SKM-1 (cell line): Measurements from ENCODE around the gene SENP3.

Experiments used
- DNase-seq: peaks from one replicate; lab custom pipeline; 2025; ENCODE audit not compliant: unreplicated experiment; lab: John Stamatoyannopoulos, UW

SENP3 gene

DNA sequence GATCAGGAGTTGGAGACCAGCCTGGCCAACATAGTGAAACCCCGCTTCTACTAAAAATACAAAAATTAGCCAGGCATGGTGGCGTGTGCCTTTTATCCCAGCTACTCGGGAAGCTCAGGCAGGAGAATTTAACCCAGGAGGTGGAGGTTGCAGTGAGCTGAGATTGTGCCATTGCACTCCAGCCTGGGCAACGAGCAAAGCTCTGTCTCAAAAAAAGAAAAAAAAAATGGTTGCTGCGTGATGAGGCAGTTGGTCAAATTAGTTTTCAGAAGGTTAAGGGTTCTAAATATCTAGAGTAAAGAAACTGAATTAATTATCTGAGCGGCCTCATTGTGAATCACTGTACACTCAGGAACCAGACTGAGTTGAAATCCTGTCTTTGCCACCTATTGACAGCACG, 14.2 kb downstream of the SENP3 start:
- no peak for DNase-seq

DNA sequence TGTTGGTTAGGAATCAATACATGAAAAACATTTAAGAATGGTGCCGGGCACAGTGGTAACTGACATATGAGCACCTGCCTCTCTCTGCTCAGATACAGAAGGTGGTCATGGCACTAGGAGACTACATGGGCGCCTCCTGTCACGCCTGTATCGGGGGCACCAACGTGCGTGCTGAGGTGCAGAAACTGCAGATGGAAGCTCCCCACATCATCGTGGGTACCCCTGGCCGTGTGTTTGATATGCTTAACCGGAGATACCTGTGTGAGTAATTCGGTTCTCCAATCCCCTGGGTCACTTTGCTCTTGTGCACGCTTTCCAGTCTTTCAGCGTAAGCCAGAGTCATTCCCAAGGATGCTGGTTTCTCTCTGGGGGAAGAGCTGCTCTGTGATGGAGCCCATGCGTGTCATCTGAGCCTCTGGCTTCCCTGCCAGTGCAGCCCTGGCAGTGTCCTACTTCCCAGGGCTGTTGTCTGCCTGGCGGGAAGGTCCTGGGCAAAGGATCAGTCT, 14.8 kb downstream of the SENP3 start:
- no peak for DNase-seq

DNA sequence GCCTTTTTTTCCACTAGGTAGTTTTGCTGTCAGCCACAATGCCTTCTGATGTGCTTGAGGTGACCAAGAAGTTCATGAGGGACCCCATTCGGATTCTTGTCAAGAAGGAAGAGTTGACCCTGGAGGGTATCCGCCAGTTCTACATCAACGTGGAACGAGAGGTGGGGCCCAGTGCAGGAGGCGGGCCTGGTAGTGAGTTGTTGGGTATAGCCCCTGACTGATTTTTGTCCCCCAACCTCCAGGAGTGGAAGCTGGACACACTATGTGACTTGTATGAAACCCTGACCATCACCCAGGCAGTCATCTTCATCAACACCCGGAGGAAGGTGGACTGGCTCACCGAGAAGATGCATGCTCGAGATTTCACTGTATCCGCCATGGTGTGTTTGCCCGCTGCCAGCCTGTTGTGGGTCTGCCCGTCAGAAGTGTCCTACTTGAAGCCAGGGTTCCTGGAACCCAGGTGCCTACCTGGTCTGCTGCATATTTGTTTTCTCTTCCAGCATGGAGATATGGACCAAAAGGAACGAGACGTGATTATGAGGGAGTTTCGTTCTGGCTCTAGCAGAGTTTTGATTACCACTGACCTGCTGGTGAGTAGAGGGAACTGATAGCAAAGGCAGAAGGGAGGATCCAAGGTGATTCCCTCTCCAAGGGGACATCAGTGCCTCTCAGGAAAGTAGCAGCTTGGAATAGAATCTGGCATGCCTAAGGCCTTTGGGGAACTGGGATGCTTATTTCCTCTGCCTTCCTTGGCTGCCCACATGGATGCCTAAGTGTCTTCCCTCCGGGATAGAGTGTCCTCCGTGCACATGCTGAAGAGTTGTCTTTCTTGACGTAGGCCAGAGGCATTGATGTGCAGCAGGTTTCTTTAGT, 15.8 kb downstream of the SENP3 start:
- no peak for DNase-seq

DNA sequence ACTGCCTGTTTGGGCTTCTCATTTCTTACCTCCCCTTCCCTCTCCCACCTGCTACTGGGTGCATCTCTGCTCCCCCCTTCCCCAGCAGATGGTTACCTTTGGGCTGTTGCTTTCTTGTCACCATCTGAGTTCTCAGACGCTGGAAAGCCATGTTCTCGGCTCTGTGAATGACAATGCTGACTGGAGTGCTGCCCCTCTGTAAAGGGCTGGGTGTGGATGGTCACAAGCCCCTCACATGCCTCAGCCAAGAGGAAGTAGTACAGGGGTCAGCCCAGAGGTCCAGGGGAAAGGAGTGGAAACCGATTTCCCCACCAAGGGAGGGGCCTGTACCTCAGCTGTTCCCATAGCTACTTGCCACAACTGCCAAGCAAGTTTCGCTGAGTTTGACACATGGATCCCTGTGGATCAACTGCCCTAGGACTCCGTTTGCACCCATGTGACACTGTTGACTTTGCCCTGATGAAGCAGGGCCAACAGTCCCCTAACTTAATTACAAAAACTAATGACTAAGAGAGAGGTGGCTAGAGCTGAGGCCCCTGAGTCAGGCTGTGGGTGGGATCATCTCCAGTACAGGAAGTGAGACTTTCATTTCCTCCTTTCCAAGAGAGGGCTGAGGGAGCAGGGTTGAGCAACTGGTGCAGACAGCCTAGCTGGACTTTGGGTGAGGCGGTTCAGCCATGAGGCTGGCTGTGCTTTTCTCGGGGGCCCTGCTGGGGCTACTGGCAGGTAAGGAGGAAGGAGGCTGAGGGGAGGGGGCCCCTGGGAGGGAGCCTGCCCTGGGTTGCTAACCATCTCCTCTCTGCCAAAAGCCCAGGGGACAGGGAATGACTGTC, 17.5 kb downstream of the SENP3 start, which contains the start of gene CD68:
Gene CD68 (plus strand): TSS at position 638 of the 833 bp plus-strand sequence. CDS start 40 bp downstream, at position 678.
- DNase-seq: peak; percentile 71

DNA sequence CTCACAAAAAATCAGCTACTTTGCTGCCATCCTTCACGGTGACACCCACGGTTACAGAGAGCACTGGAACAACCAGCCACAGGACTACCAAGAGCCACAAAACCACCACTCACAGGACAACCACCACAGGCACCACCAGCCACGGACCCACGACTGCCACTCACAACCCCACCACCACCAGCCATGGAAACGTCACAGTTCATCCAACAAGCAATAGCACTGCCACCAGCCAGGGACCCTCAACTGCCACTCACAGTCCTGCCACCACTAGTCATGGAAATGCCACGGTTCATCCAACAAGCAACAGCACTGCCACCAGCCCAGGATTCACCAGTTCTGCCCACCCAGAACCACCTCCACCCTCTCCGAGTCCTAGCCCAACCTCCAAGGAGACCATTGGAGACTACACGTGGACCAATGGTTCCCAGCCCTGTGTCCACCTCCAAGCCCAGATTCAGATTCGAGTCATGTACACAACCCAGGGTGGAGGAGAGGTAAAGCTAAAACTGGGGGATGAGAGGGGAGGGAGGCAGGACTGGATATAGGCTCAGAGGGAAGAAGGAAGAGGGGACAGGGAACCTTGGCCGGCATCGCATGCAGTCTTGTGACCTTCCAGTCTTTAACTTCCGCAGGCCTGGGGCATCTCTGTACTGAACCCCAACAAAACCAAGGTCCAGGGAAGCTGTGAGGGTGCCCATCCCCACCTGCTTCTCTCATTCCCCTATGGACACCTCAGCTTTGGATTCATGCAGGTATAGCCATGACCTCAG, 18.3 kb downstream of the SENP3 start:
- no peak for DNase-seq

DNA sequence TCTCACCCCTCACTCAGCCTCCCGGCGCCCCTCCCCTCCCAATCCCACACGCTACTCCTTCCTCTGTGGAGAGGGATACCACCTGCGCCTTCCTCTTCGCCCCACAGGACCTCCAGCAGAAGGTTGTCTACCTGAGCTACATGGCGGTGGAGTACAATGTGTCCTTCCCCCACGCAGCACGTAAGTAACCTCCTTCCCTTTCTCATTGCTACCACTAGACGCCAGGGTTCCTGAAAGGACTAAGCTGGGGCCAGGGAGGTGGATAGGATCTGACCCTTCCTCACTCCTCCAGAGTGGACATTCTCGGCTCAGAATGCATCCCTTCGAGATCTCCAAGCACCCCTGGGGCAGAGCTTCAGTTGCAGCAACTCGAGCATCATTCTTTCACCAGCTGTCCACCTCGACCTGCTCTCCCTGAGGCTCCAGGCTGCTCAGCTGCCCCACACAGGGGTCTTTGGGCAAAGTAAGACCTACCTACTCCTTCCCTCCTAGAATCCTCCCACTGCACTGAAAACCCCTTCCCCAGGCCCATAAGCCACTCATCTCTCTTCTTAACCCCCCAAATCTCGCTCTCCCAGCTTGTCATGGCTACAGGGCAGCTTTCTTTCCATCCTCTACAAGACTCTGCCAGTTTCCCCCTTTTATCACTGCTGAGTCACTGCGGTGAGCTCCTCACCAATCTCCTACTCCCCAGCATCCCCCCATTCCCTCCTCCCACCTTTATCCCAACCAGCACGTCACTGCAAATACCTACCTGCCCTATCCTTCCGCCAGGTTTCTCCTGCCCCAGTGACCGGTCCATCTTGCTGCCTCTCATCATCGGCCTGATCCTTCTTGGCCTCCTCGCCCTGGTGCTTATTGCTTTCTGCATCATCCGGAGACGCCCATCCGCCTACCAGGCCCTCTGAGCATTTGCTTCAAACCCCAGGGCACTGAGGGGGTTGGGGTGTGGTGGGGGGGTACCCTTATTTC, 19.2 kb downstream of the SENP3 start:
- no peak for DNase-seq

DNA sequence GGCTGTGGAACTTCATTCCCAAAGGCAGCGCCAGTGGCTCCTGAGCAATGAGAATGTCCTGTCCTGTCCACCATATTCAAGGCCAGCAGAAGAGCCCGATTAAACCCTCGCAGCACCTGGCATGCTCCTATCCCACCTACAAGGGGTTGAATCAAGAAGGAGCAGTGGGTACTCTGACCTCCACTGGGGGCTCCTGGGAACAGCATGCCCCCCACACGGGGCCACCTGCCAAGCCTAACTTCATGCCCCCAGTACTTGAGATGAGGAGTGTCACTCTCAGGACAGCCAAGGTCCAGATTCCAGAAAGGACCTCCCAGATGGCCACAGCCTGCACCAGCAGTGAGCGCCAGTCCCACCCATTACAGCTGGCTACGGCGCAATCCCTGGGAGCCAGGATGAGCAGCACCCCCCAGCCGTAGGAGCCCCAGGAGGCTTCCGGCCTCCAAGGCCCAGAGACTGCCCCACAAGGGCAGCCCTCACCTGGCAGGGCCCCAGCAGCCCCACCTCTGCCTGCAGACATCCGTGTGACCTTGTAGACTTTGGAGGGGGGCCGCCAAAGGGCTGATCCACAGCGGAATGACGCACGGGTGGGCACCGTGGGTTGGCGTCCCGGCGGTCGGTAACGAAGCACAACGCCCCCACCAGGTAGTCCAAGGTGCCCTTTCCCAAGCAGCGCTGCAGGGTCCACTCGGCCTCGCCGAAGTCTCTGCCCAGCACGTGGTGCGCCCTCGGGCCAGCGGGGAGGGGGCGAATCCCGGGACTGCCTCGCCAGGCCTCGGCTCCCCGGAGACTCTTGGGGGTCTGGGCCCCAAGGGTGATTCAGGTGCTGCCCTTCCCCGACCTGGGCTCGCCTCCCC, 20.9 kb downstream of the SENP3 start:
- no peak for DNase-seq

DNA sequence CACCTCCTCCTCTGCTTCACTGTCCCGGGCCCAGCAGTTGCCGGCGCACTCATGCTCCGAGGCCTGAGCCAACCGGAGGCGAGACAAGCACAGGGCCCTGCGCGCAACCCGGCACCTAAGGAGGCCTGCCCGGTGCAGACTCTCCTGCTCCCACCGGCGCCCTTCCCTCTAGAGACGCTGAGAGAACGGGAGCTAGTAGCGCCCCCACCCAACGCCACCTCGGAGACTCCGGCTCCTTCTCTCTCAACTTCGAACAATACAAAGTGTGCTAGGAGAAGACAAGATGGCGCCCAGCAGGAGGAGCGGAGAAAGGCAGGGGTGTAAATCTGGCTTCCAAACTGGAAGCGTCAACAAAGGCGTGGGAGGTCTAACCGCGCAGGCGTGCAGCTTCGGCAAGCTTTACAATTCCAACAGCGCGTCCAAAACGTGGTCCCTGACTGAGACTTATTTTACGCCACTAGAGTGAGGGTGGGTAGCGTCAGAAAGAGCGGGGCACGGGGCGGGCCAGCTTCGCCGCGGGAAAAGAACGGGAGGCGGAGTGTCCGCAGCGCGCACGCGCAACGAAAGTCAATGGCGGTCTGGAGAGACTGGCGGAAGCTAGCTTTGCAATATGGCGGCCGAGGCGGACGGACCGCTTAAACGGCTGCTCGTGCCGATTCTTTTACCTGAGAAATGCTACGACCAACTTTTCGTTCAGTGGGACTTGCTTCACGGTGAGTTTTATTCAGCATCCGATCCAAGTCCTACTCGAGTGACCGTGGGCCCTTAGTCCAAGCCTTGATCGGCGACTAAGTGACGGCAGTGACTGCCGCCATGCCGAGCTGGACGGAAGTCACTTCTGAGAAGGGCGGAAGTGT, 21.8 kb downstream of the SENP3 start, which contains the start of gene MPDU1:
Gene MPDU1 (plus strand): TSS at position 600 of the 857 bp plus-strand sequence. CDS start 11 bp downstream, at position 611.
- peak; percentile 74 for DNase-seq

DNA sequence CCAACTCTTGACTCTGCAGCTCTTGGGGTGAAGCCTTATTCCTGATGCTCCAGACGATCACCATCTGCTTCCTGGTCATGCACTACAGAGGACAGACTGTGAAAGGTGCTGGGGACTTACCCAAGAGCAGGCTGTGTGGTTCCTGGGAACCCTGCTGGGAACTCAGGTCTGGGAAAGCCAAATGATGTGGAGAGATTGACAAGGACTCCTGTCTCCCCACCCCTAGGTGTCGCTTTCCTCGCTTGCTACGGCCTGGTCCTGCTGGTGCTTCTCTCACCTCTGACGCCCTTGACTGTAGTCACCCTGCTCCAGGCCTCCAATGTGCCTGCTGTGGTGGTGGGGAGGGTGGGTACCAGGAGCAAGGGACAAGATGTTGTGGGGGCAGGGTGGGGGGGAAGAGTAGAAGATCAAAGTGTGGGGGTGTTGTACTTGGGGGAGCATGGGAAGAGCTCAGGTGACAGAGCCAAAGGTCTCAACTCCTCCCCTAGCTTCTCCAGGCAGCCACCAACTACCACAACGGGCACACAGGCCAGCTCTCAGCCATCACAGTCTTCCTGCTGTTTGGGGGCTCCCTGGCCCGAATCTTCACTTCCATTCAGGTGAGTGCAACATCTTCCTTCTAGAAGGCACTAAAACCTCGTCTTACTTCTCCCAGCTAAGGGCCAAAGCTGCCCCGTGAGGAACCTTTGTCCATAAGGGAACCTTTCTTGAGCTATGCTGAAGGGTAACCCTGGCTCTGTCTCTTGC, 25.1 kb downstream of the SENP3 start:
- no peak for DNase-seq

DNA sequence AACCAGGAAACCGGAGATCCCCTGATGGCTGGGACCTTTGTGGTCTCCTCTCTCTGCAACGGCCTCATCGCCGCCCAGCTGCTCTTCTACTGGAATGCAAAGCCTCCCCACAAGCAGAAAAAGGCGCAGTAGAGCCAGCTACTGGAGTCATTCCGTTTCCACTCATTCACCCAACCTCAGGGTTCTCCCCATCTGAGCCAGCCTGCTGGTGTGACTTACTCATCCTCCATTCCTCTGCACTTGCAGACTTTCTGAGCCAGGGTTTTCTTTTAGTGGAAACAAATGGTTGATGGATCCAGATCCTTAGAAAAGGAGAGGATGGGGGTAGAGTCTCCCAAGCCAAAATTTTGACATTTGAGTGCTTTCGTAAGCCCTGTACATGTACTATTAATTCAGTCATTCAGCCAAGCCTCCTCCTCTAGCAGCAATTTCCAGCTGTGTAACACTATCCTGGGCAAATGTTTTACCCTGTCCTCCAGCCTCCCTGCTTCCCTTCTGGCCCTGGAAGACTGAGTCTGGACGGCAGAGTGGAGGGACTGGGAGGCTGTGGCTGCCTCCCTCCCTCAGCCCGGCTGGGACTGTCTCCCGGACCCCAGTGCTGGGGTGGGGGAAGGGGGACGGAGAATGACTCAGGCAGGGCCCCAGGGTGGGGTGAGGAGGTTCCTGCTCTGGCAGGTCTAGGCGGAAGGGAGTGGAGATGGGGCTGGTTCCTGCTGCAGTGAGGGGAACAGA, 25.9 kb downstream of the SENP3 start:
- no peak for DNase-seq

DNA sequence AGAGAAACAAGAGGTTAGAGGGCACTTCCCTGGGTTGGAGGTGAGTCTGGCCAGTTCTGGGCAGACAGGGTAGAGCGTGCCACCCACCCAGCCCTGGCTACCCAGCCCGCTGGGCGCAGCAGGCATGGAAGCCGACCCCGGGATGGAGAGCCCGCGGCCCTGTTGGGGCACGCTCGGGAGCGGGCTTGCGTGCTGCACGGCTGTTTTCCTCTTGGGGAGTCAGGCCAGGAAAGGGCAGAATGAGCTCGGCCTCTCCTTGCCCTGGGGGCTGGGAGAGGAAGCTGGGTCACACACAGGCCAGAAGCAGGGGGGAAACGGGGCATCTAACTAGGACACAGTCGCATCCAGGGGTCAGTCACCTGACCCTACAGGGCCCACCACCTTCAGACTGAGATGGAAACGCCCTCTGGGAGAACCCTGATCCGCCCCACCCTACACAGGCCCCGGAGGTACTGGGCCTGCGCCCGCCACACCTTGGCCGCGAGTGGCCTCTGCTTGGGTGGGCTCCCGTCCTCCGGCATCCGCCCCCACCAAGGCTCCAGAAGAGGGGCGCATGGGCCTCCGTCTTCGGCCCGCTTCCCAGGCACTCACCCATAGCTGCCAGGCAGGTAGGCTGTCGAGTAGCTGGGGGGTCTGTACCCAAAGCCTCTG, 27.0 kb downstream of the SENP3 start:
- DNase-seq: no peak

DNA sequence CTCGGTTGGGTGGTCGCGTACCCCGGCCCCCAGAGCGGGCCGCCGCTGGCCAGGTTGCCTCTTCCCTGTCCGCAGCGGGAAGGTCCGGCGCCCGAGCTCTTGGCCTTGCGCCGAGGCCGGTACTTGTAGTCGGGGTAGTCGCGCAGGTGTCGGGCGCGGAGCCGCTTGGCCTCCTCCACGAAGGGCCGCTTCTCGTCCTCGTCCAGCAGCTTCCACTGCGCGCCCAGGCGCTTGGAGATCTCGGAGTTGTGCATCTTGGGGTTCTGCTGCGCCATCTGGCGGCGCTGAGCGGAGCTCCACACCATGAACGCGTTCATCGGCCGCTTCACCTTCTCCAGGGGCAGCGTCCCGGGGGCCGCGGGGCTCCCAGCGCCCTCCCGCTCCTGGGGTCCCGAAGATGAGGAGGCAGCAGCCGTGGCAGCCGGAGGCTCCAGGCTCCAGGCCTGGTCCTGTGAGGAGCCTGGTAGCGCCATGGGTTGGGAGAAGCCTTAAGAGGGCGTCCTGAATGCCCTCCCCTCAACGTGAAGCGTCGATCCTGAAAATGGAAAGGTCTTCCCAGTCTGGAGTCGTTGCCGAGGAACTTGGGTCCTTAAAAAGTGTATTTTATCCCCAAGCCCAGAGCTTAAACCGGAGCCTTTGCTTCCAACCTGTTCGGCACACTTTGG, 27.6 kb downstream of the SENP3 start:
- DNase-seq: no peak

DNA sequence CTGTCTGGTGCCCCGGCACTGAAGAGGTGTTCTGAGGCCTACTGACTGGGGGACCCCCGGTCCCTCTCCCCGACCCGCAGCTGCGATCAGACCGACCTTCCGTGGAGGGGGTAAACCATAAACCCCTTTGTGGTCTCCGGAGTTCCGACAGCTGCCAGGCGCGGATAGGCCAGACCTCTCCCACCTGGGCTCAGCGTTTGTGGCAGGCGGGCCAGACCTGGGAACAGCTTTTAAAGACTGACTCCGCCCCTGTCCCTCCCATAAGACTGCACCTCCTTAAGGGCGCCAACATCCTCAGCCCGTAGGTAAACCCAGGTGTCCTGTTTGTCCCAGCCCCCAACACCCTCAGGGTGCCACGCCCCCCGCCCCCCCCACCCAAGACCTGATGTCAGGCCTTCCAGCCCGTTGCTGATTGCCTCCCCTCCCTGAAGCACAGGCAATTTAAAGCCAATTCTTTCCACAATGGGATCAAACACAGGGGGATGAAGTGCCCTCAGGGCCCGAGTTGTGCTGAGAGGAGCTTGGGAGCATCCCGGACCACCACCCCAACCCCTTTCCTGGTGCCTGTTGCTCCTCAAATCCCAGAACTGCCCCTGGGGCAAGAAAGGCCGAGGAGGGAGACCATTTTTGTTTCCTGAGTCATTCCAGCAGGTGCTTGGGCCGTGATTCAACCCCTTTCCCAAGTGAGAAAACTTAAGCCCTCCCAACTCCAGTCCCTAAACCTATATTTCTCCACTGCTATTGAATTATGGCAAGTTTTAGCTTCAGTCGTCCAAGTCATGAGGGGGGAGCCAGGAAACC, 28.4 kb downstream of the SENP3 start, which contains the start of gene SOX15:
Gene SOX15 (minus strand): TSS at position 204 of the 801 bp plus-strand sequence. CDS start 418 bp downstream, outside the sequence.
- DNase-seq: no peak

DNA sequence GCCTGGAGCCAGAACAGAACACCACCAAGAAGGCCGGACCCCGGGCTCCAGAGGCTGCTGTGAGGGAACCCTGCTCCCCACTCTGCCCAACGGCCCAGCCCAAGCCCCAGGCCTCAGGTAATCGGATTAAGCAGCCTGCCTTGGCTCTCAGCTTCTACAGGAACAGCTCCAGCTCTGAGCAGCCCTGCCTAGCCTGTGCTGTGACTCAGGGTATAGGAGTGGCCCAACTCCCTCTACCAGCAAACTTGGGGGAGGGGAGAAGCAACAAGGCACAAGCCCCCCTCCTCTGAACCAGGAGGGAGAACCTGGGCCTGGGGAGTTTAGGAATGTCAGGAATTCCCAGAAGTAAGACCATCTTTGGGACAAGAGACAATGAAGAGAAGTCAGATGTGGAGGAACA, 29.0 kb downstream of the SENP3 start:
- no peak for DNase-seq
